22Rv1 (cell line): ENCODE results near the gene PLAAT4.

ENCODE experiments used
- H3K27ac ChIP-seq: fragments of 450-650 bp; 2 replicates; pipeline ENCODE4 v1.5.1; 2017
- CTCF ChIP-seq: fragments of 450-650 bp; IDR thresholded peaks from 2 replicates; pipeline ENCODE4 v1.5.1; 2017; ENCODE audit warnings: mild to moderate bottlenecking
- ZFX ChIP-seq: fragments of 450-650 bp; IDR thresholded peaks from 2 replicates; pipeline ENCODE4 v1.6.1; 2017; ENCODE audit warnings: antibody characterized with exemption, borderline replicate concordance

Gene PLAAT4

GRCh38 chr11:63554877-63555223 is 18.2 kb downstream of the PLAAT4 start:
- H3K27ac ChIP-seq: no peak overlapping the region
- TF ChIP-seq CTCF: no peak
- no peak for TF ChIP-seq ZFX

GRCh38 chr11:63556404-63557013 is 19.9 kb downstream of the PLAAT4 start:
- H3K27ac ChIP-seq: no peak overlapping the region
- TF ChIP-seq CTCF (no peak), ZFX (no peak)

GRCh38 chr11:63557570-63557969 is 21.0 kb downstream of the PLAAT4 start:
- H3K27ac ChIP-seq: no peak overlapping the region
- TF ChIP-seq CTCF: no peak
- no peak for TF ChIP-seq ZFX

- TF ChIP-seq ZFX (no peak), CTCF (no peak)
- no peak overlapping the region for H3K27ac ChIP-seq
These were observed 22.0 kb downstream of the PLAAT4 start for GRCh38 chr11:63558459-63559157.

GRCh38 chr11:63560506-63561180 is 24.0 kb downstream of the PLAAT4 start:
- TF ChIP-seq ZFX (no peak), CTCF (no peak)

GRCh38 chr11:63563201-63564055 is 26.8 kb downstream of the PLAAT4 start, which contains the start of gene PLAAT2:
TSS of gene PLAAT2 (minus strand) at chr11:63563379. CDS start at chr11:63563324, 55 bp downstream.
- H3K27ac ChIP-seq: no peak within 1 kb of the TSS
- TF ChIP-seq CTCF (no peak), ZFX (no peak)

More at GRCh38 chr11:63560506-63561180, 24.0 kb downstream of the PLAAT4 start:
- H3K27ac ChIP-seq: no peak overlapping the region
